T-helper 17 cell (primary cell): ENCODE data around the gene ZNF584. TPM values are rescaled to one million over a fixed set of nuclear protein-coding genes. Genes with fewer than 3 reads are reported as not detected.

Source experiments
- ATAC-seq: fragments of 150-1000 bp; cut with Tn5 transposase; 2 replicates; pipeline ENCODE4 v1.10.0; 2021; ENCODE audit warnings: mild to moderate bottlenecking, moderate library complexity
- DNase-seq, 3 donors: peaks; one replicate each; pipeline versions ENCODE4 v3.0.0 to v3.0.0-alpha.2; 2020 to 2021
- H3K9me3 ChIP-seq: one replicate; pipeline ENCODE4 v1.7.0; 2013; ENCODE audit warnings: low read length, mild to moderate bottlenecking; ENCODE audit not compliant: control insufficient read depth, poor library complexity, severe bottlenecking
- H3K27ac Mint-ChIP-seq: one replicate; pipeline ENCODE4 v1.8.0; 2022; ENCODE audit warnings: mild to moderate bottlenecking, moderate library complexity, mixed read lengths
- H3K27me3 Mint-ChIP-seq: one replicate; pipeline ENCODE4 v1.8.0; 2022; ENCODE audit warnings: mixed read lengths
- H3K36me3 Mint-ChIP-seq: one replicate; pipeline ENCODE4 v1.8.0; 2022; ENCODE audit warnings: low read depth, mixed read lengths
- H3K4me1 Mint-ChIP-seq: one replicate; pipeline ENCODE4 v1.8.0; 2022; ENCODE audit warnings: mild to moderate bottlenecking, mixed read lengths
- H3K4me3 Mint-ChIP-seq: one replicate; pipeline ENCODE4 v1.8.0; 2022; ENCODE audit warnings: mild to moderate bottlenecking, moderate library complexity, mixed read lengths
- total RNA-seq, 4 donors: library from RNA in 2 of 4; stranded (reverse) in 2 of 4; gene quantifications; one replicate each; pipeline ENCODE4 v1.2.3 and lab custom pipeline; 2022 to 2026

The ZNF584 gene
- total RNA-seq, 2 donors from 2014 or later, result 3.0 to 5.4 TPM

GRCh38 chr19:58380037-58380661 is 28.3 kb upstream of the ZNF584 start:
- no peaks in the 10 kb centered on the region for H3K36me3 Mint-ChIP-seq
- no peaks in the 10 kb centered on the region for H3K9me3 ChIP-seq
- H3K4me3 Mint-ChIP-seq, result peak overlapping the region; percentile 98
- peaks cover 18% of the 10 kb centered on the region for H3K4me1 Mint-ChIP-seq
- H3K27ac Mint-ChIP-seq, result peak overlapping the region; percentile 97
- ATAC-seq (no peak), DNase-seq (no peak)
- H3K27me3 Mint-ChIP-seq, result no peaks in the 10 kb centered on the region

GRCh38 chr19:58380662-58381459 is 27.6 kb upstream of the ZNF584 start, which contains the start of gene ZNF837:
Gene ZNF837 (minus strand): TSS chr19:58381030. CDS start chr19:58369332, 11,698 bp downstream.
- Mint-ChIP-seq H3K36me3 (no peaks in the 10 kb centered on the region), H3K4me3 (peak within 1 kb of the TSS; percentile 98), H3K27ac (peak within 1 kb of the TSS; percentile 97), H3K27me3 (no peaks in the 10 kb centered on the region), H3K4me1 (peaks cover 23% of the 10 kb centered on the region)
- ATAC-seq (peak; percentile 83), DNase-seq (peak; percentile 92 to 96 (median 94))
- H3K9me3 ChIP-seq, result no peaks in the 10 kb centered on the region

- DNase-seq (no peak), ATAC-seq (no peak)
- Mint-ChIP-seq H3K27ac (peak overlapping the region; percentile 97), H3K27me3 (no peaks in the 10 kb centered on the region), H3K4me1 (peaks cover 27% of the 10 kb centered on the region), H3K4me3 (peak overlapping the region; percentile 98), H3K36me3 (no peaks in the 10 kb centered on the region)
- H3K9me3 ChIP-seq, result no peaks in the 10 kb centered on the region
Observed at GRCh38 chr19:58381460-58382212, 26.8 kb upstream of the ZNF584 start.

- Mint-ChIP-seq H3K27ac (peak overlapping the region; percentile 97), H3K4me1 (peaks cover 35% of the 10 kb centered on the region), H3K4me3 (peak overlapping the region; percentile 81), H3K36me3 (no peaks in the 10 kb centered on the region), H3K27me3 (no peaks in the 10 kb centered on the region)
- no peak for DNase-seq
- H3K9me3 ChIP-seq, result no peaks in the 10 kb centered on the region
- ATAC-seq, result no peak
Observed at GRCh38 chr19:58382997-58383603, 25.3 kb upstream of the ZNF584 start.

- peaks cover 26% of the 10 kb centered on the region for H3K4me1 Mint-ChIP-seq
- peak overlapping the region; percentile 90 for H3K4me3 Mint-ChIP-seq
- no peaks in the 10 kb centered on the region for H3K36me3 Mint-ChIP-seq
- no peaks in the 10 kb centered on the region for H3K27me3 Mint-ChIP-seq
- no peaks in the 10 kb centered on the region for H3K9me3 ChIP-seq
- peak overlapping the region; percentile 95 for H3K27ac Mint-ChIP-seq
- no peak for DNase-seq
- ATAC-seq, result no peak
Observed at GRCh38 chr19:58385313-58385890, 23.0 kb upstream of the ZNF584 start.

GRCh38 chr19:58385891-58386575 is 22.4 kb upstream of the ZNF584 start:
- Mint-ChIP-seq H3K27ac (peak overlapping the region; percentile 95), H3K36me3 (peaks cover 2% of the 10 kb centered on the region)

GRCh38 chr19:58386576-58387337 is 21.7 kb upstream of the ZNF584 start, which contains the start of gene RPS5:
Gene RPS5 (plus strand): TSS chr19:58387269. CDS start chr19:58388138, 869 bp downstream.
- Mint-ChIP-seq H3K4me3 (peak within 1 kb of the TSS; percentile 90), H3K27me3 (no peaks in the 10 kb centered on the region), H3K36me3 (peaks cover 2% of the 10 kb centered on the region), H3K4me1 (peaks cover 27% of the 10 kb centered on the region), H3K27ac (peak within 1 kb of the TSS; percentile 95)
- H3K9me3 ChIP-seq, result no peaks in the 10 kb centered on the region
- DNase-seq (peak; percentile 89 to 93 (median 90)), ATAC-seq (peak; percentile 92)

More at GRCh38 chr19:58385891-58386575, 22.4 kb upstream of the ZNF584 start:
- no peak for DNase-seq
- Mint-ChIP-seq H3K27me3 (no peaks in the 10 kb centered on the region), H3K4me3 (peak overlapping the region; percentile 90), H3K4me1 (peaks cover 31% of the 10 kb centered on the region)
- ATAC-seq, result no peak
- H3K9me3 ChIP-seq, result no peaks in the 10 kb centered on the region

GRCh38 chr19:58387338-58388174 is 20.9 kb upstream of the ZNF584 start:
- no peaks in the 10 kb centered on the region for H3K27me3 Mint-ChIP-seq
- DNase-seq (no peak), ATAC-seq (no peak)
- no peaks in the 10 kb centered on the region for H3K9me3 ChIP-seq
- peak overlapping the region; percentile 90 for H3K4me3 Mint-ChIP-seq
- peaks cover 24% of the 10 kb centered on the region for H3K4me1 Mint-ChIP-seq
- peaks cover 2% of the 10 kb centered on the region for H3K36me3 Mint-ChIP-seq
- peak overlapping the region; percentile 95 for H3K27ac Mint-ChIP-seq

- H3K36me3 Mint-ChIP-seq, result peaks cover 2% of the 10 kb centered on the region
- H3K4me3 Mint-ChIP-seq, result peak overlapping the region; percentile 90
Observed at GRCh38 chr19:58388175-58388526, 20.3 kb upstream of the ZNF584 start.

GRCh38 chr19:58392945-58393724 is 15.3 kb upstream of the ZNF584 start:
- H3K36me3 Mint-ChIP-seq, result peaks cover 14% of the 10 kb centered on the region
- no peak overlapping the region for H3K4me3 Mint-ChIP-seq
- peak overlapping the region; percentile 11 for H3K27ac Mint-ChIP-seq
- peaks cover 8% of the 10 kb centered on the region for H3K4me1 Mint-ChIP-seq
- peaks cover 8% of the 10 kb centered on the region for H3K27me3 Mint-ChIP-seq
- H3K9me3 ChIP-seq, result no peaks in the 10 kb centered on the region
- ATAC-seq (no peak), DNase-seq (no peak)

More at GRCh38 chr19:58388175-58388526, 20.3 kb upstream of the ZNF584 start:
- peaks cover 24% of the 10 kb centered on the region for H3K4me1 Mint-ChIP-seq
- H3K27ac Mint-ChIP-seq, result peak overlapping the region; percentile 95
- no peaks in the 10 kb centered on the region for H3K9me3 ChIP-seq
- ATAC-seq (no peak), DNase-seq (no peak)
- H3K27me3 Mint-ChIP-seq, result no peaks in the 10 kb centered on the region
